Ramos (cell line): ENCODE results near the gene ZBTB32.
"Not testable (repeated sequence)": the region's sequence is repeated elsewhere in the genome, so short reads cannot be mapped to it uniquely, and the experiment has no call there.

Source experiments
- in situ Hi-C: fragments of 300-500 bp; cut with MboI; formaldehyde crosslinking; loops from one replicate; pipeline ENCODE4 v1.14.3; 2022; ENCODE audit warnings: low sequenced_read_pairs; ENCODE audit not compliant: unreplicated experiment

The ZBTB32 gene

GRCh38 chr19:35704218-35704617 lies at the start of gene ZBTB32:
ZBTB32 (plus strand) TSS chr19:35704558; CDS start chr19:35714627, 10,069 bp downstream.
- in situ Hi-C loops = no loop called here

DNA sequence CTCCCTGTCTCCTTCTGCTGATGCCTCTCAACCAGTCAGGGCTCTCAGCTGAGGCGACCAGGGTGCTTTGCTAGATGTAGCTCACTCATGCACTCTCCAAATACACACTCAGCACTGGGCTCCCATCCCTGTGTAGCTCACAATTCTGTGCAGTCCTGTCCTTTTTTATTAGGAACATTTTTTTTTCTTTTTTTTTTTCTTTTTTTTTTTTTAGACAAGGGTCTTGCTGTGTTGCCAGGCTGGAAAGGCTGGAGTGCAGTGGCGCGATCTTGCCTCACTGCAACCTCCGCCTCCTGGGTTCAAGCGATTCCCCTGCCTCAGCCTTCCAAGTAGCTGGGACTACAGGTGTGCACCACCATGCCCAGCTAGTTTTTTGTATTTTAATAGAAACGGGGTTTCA lies 49.5 kb upstream of the ZBTB32 start:
- in situ Hi-C loops = not testable (repeated sequence)

- in situ Hi-C loops = no loop called here
These were observed 48.8 kb upstream of the ZBTB32 start for GRCh38 chr19:35655600-35655999.

GRCh38 chr19:35656700-35657099 lies 47.7 kb upstream of the ZBTB32 start:
- in situ Hi-C loops = no loop called here

- in situ Hi-C loops = no loop called here
These were observed 46.3 kb upstream of the ZBTB32 start for GRCh38 chr19:35657904-35658700.

DNA sequence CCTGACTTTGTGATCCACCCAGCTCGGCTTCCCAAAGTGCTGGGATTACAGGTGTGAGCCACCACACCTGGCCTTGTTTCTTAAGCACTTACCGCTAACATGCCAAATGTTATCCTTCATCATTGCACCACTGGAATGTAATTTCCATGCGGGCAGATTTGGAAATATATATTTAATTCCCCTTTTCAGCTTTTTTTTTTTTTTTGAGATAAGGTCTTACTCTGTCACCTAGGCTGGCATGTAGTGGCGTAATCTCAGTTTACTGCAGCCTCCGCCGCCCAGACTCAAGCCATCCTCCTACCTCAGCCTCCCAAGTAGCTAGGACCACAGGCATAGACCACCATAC lies 42.4 kb upstream of the ZBTB32 start:
- in situ Hi-C loops = no loop called here

- in situ Hi-C loops = no loop called here
These were observed 40.4 kb upstream of the ZBTB32 start for GRCh38 chr19:35663981-35664380.

DNA sequence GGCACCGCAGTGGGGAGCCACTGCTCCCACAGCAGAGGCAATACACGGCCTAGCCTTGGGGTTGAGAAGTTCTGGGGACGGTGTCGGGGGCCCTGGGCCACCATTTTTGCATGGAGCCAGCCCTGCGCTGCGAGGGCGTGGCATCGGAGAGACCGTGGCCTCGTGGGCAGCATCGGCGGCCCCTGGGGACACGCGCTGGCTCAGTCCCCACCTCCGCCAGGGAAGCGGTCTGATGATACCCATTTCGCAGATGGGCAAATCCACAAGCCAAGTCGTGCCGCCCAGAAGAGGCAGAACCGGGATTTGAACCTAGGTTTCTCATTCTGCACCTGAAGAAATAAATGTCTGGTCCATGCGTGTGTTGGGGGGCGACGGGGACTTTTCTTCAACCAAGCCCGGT lies 39.2 kb upstream of the ZBTB32 start:
- in situ Hi-C loops = no loop called here

DNA sequence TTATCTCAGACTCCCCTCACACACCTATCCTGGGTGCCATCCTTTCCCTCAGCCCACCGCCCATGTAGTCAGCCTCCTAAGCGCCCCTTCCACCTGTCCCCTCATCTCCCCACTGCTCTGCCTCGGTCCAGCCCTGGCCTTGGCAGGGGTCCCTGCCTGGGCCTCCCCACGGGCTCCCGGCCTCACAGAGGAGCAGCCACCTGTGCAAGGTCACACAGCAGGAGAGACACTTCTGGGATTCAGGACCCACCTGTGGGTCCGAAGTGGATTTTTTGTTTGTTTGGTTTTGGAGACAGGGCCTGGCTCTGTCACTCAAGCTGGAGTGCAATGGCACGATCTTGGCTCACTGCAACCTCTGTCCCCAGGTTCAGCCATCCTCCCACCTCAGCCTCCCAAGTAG lies 38.8 kb upstream of the ZBTB32 start:
- in situ Hi-C loops = no loop called here

- in situ Hi-C loops = no loop called here
These were observed 38.0 kb upstream of the ZBTB32 start, which contains the start of gene UPK1A for GRCh38 chr19:35666251-35666913. UPK1A (plus strand) TSS chr19:35666517; CDS start chr19:35666813, 296 bp downstream.

- in situ Hi-C loops = no loop called here
These were observed 34.8 kb upstream of the ZBTB32 start for GRCh38 chr19:35669566-35669965.

DNA sequence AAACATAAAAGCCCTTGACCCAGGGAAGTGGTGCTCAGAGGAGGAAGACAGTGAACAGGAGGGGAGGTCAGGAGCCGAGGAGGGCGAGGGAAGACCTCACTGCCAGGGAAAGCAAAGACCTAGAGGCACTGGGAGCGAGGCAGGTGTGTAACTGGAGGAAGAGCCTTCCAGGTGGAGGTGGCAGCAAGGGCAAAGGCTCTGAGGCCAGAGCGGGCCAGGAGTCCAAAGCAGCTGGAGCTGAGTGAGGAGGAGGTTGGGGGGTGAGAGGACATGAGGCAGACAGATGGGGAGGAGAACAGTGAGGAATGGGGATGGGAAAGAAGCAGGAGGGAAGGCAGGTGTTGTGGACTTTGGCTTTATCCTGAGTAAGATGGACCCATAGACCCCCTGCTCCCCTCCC lies 34.4 kb upstream of the ZBTB32 start:
- in situ Hi-C loops = no loop called here

- in situ Hi-C loops = no loop called here
These were observed 33.7 kb upstream of the ZBTB32 start for GRCh38 chr19:35670686-35671085.

- in situ Hi-C loops = no loop called here
These were observed 32.5 kb upstream of the ZBTB32 start for GRCh38 chr19:35671818-35672217.

GRCh38 chr19:35673121-35673804 lies 31.1 kb upstream of the ZBTB32 start:
- in situ Hi-C loops = no loop called here

DNA sequence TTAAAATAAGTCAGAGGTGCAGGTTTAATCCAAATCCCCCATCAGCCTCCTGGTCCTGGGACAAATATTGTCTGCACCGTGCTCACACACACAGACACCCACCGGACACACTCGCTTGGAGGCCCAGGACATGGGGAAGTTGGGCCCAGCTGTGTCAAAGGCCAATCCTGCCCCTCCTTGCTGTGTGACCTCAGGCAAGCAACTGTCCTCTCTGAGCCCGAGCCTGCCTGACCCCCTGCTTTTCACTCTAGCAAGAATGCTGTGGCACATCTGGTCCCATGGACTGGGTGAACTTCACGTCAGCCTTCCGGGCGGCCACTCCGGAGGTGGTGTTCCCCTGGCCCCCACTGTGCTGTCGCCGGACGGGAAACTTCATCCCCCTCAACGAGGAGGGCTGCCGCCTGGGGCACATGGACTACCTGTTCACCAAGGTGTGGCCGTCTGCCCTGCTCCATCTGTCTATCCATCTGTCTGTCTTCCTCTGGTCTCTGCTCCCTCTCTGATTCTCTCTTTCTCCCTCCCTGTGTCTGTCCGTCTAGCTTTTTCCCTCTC lies 28.7 kb upstream of the ZBTB32 start:
- in situ Hi-C loops = no loop called here

DNA sequence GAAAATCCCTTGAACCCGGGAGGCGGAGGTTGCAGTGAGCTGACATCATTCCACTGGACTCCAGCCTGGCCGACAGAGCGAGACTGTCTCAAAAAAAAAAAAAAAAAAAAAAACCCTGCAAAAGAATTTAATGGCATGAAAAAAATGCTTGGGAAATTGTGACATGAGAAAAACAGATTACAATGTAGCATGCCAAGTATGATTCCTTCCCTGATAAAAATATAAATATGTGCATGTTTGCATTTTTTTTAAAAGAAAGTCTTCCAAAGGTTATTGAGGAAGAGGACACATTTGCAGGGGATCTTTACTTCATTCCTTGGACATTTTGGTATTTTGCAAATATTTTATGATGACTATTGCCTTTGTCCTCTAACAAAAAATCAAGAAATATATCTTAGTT lies 14.5 kb upstream of the ZBTB32 start:
- in situ Hi-C loops = loop anchor here (10.0 kb wide), 1 partner anchor 245 kb away; the partner anchor contains the start of gene LRFN3

GRCh38 chr19:35691106-35691505 lies 13.3 kb upstream of the ZBTB32 start:
- in situ Hi-C loops = loop anchor here (10.0 kb wide), 1 partner anchor 244 kb away; the partner anchor contains the start of gene LRFN3

GRCh38 chr19:35692010-35692409 lies 12.3 kb upstream of the ZBTB32 start:
- in situ Hi-C loops = loop anchor here (10.0 kb wide), 1 partner anchor 243 kb away; the partner anchor contains the start of gene LRFN3

- in situ Hi-C loops = loop anchor here (10.0 kb wide), 1 partner anchor 241 kb away; the partner anchor contains the start of gene LRFN3
These were observed 10.9 kb upstream of the ZBTB32 start for GRCh38 chr19:35693422-35693821.
